ENCODE measurements around the gene COL15A1.

COL15A1 gene

DNA sequence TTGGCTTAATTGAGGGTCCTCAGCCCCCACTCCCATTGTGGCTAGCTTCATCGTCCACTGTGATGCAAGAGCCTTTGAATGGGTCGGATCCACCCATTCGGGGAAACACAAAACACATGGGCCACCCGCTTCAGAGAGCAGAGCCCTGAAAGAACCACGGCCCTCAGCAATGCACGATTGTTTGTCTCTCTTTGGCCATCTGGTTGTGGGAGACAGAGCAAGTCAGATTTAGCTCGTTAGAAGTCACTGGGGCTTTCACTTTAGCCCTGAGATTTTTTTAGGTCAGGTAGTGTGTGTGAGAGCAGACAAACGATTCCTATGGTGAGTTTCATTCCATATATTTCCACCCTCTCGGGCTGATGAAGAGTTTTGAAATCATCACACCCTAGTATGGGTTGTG, 12.9 kb upstream of the COL15A1 start:
- H3K4me3 ChIP-seq (ENCODE audit: low read depth, low read length) = no peak overlapping the region
- TF ChIP-seq, protein P1, sequence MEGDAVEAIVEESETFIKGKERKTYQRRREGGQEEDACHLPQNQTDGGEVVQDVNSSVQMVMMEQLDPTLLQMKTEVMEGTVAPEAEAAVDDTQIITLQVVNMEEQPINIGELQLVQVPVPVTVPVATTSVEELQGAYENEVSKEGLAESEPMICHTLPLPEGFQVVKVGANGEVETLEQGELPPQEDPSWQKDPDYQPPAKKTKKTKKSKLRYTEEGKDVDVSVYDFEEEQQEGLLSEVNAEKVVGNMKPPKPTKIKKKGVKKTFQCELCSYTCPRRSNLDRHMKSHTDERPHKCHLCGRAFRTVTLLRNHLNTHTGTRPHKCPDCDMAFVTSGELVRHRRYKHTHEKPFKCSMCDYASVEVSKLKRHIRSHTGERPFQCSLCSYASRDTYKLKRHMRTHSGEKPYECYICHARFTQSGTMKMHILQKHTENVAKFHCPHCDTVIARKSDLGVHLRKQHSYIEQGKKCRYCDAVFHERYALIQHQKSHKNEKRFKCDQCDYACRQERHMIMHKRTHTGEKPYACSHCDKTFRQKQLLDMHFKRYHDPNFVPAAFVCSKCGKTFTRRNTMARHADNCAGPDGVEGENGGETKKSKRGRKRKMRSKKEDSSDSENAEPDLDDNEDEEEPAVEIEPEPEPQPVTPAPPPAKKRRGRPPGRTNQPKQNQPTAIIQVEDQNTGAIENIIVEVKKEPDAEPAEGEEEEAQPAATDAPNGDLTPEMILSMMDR (IDR thresholded peaks at IDR 0.05; ENCODE audit: borderline replicate concordance, insufficient read depth, low read depth, low read length) = no peak

DNA sequence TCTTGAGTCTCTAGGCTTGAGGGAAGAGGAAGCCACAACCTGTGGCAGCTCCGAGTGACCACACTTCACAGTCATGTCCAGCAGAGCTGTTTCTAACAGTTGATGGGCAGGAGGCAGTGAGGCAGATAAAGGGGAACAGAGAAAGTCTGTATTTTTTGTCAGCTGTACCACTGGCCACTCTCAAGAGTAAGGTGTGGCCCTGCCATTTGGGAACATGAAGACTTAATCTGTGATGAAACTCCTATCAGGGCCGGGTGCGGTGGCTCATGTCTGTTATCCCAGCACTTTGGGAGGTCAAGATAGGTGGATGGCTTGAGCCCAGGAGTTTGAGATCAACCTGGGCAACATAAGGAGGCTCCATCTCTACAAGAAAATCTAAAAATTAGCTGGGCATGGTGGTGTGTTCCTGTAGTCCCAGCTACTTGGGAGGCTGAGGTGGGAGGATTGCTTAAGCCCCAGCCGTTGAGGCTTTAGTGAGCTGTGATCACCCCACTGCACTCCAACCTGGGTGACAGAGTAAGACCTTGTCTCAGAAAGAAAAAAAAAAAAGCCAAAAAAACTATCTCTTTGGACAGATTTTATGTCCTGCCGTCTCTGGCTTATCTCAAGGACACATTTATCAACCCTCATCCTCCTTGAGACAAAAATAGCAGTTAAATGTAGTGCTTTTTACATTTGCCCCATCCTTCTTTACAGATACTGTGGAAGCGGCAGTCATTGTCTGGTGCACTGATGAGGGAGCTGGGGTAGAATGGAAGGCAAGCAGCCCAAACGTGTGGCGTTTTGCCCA, 11.9 kb upstream of the COL15A1 start:
- TF ChIP-seq, protein P1 (IDR thresholded peaks at IDR 0.05; ENCODE audit: borderline replicate concordance, insufficient read depth, low read depth, low read length) = no peak
- H3K4me3 ChIP-seq (ENCODE audit: low read depth, low read length) = no peak overlapping the region

DNA sequence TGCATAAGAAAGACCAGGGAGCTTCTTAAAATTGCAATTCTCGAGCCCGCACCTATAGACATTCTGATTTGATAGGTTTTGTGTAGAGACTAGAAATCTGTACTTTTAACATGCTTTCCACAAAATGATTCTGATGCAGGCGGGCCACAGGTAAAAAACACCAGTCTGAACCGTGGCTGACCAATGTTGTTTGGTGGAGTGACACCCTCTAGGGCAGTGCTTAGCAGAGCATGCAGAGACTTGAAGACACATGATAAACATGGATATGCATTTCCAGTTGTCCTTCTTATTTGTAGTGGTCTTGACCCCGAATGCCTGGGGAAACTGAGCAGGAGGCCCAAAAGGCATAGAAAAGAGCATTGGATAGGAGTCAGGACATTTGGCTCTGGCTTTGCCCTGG, 10.5 kb upstream of the COL15A1 start:
- no peak overlapping the region for H3K4me3 ChIP-seq (ENCODE audit: low read depth, low read length)
- TF ChIP-seq, protein P1 (IDR thresholded peaks at IDR 0.05; ENCODE audit: borderline replicate concordance, insufficient read depth, low read depth, low read length) = no peak

DNA sequence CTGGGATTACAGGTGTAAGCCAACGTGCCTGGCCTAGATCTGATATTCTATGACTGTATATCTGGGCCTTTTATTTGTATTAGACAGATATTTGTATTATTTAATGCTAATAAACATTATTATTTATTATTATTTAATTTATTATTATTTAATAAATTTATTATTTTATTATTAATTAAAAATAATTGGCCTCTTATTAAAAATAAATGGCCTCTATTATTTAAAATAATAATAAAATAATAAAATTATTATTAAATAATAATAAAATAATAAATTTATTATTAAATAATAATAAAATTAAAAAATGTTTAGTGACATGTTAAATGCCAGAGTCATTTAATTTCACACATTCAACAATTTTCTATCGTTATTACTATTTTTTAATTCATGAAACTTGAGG, 9.8 kb upstream of the COL15A1 start:
- TF ChIP-seq, protein P1 (IDR thresholded peaks at IDR 0.05; ENCODE audit: borderline replicate concordance, insufficient read depth, low read depth, low read length) = no peak
- H3K4me3 ChIP-seq (ENCODE audit: low read depth, low read length) = no peak overlapping the region

DNA sequence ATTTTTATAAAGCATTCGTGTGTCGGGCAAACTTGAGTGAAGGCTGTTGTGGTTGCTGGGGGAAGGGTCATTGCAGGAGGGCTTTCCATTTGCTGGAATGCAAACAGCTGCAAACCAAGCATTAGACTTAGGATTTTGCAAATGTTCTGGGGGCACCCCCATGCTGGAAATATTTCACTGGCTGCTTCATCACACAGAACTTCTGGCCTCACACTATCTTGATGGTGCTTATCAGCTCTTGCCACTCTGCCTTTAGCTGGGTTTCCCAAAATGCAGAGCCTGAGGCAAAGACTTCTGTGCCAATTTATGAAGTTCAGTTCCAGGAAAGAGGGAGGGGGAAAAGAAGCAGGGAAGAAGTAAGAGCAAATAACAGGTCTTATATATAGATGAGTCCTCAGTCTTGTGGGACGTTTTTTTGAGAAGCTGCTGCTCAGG, 8.6 kb upstream of the COL15A1 start:
- TF ChIP-seq, protein P1 (IDR thresholded peaks at IDR 0.05; ENCODE audit: borderline replicate concordance, insufficient read depth, low read depth, low read length) = no peak
- no peak overlapping the region for H3K4me3 ChIP-seq (ENCODE audit: low read depth, low read length)

DNA sequence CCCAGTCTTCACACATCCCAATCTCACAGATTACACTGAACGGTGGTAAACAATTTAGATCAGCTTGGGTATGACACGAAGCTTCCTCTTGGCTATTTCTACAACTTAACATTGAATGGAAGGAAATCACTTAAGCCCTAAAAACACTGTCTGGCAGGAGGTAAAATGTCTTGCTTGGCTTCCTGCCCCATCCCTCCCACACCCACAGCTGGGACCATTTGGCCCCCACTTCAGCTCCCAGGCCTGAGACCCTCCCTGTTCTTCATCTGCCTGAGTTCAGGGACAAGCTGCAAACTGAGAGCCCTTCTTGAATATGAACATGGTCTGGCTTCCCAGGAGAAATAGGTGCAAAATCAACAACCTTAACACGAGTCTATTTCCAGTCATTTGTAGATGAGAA, 3.4 kb upstream of the COL15A1 start:
- TF ChIP-seq, protein P1 (IDR thresholded peaks at IDR 0.05; ENCODE audit: borderline replicate concordance, insufficient read depth, low read depth, low read length) = no peak
- no peak overlapping the region for H3K4me3 ChIP-seq (ENCODE audit: low read depth, low read length)

DNA sequence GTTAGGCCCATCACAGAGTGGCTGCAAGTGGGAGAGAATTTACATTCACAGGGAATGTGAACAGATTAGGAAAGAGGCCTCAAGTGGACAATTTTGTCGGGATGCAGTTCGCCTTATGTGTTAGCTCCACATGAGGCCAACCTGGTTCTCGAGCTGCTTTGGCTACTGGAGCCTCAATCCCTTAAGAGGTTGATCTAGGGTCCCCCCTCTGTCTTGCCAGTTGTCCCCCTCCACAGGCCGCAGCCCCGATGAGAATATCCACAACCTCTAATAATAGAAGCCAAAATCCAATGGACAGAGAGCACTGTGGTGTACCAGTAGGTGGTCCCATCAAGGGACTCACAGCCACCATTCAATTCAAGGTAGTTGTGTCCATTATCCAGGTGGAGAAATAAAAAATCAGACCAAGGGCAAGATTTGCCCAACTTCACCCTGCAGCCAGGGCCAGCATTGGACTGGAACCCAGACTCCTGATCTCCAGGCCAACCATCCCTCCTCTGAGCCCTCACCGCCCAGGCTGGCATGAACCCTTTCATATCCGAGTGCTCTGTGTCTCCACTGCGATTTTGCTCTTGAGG, 1.7 kb upstream of the COL15A1 start:
- H3K4me3 ChIP-seq (ENCODE audit: low read depth, low read length) = no peak overlapping the region
- TF ChIP-seq, protein P1 (IDR thresholded peaks at IDR 0.05; ENCODE audit: borderline replicate concordance, insufficient read depth, low read depth, low read length) = no peak
